ENCODE data around the gene STK25. TPM values are rescaled to one million over a fixed set of nuclear protein-coding genes. Genes with fewer than 3 reads are reported as not detected.
"Not testable (repeated sequence)": the region's sequence is repeated elsewhere in the genome, so short reads cannot be mapped to it uniquely, and the experiment has no call there.

Gene STK25
- total RNA-seq, 1 donor from 2014 or later, result 259 TPM

DNA sequence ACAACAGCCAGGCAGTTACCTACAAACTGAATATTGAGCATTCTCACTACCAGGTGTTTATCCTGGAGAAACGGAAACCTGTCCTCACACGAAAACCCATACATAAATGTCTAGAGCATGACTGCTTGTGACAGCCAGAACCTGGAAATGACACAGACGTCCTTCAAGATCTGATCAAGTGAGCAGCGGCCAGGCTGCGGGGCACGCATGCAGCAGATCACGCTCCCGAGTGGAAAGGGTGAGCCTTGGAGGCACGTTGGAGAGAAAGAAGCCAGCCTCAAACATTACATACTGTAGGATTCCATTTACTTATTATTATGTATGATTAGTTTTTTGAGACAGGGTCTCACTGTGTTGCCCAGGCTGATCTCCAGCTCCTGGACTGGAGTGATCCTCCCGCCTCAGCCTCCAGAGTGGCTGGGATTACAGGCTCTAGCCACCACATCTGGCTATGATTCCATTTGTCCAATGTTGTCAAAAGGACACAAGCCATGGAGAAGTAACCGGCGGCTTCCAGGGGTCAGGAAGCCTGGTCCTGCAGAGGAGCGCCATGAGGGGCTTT, 22.9 kb upstream of the STK25 start:
- no peak overlapping the region for H3K4me3 ChIP-seq
- no peaks in the 10 kb centered on the region for H3K4me1 ChIP-seq
- H3K27ac ChIP-seq, result no peak overlapping the region
- no peak for DNase-seq (ENCODE audit: low spot score in 2 of 2)
- H3K36me3 ChIP-seq, result no peaks in the 10 kb centered on the region
- H3K9me3 ChIP-seq, result no peaks in the 10 kb centered on the region
- TF ChIP-seq, protein P1, sequence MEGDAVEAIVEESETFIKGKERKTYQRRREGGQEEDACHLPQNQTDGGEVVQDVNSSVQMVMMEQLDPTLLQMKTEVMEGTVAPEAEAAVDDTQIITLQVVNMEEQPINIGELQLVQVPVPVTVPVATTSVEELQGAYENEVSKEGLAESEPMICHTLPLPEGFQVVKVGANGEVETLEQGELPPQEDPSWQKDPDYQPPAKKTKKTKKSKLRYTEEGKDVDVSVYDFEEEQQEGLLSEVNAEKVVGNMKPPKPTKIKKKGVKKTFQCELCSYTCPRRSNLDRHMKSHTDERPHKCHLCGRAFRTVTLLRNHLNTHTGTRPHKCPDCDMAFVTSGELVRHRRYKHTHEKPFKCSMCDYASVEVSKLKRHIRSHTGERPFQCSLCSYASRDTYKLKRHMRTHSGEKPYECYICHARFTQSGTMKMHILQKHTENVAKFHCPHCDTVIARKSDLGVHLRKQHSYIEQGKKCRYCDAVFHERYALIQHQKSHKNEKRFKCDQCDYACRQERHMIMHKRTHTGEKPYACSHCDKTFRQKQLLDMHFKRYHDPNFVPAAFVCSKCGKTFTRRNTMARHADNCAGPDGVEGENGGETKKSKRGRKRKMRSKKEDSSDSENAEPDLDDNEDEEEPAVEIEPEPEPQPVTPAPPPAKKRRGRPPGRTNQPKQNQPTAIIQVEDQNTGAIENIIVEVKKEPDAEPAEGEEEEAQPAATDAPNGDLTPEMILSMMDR (IDR thresholded peaks at IDR 0.05), result no peak
- intact Hi-C loops (cut with DNase I), result no loop called here
- H3K27me3 ChIP-seq, result no peaks in the 10 kb centered on the region

DNA sequence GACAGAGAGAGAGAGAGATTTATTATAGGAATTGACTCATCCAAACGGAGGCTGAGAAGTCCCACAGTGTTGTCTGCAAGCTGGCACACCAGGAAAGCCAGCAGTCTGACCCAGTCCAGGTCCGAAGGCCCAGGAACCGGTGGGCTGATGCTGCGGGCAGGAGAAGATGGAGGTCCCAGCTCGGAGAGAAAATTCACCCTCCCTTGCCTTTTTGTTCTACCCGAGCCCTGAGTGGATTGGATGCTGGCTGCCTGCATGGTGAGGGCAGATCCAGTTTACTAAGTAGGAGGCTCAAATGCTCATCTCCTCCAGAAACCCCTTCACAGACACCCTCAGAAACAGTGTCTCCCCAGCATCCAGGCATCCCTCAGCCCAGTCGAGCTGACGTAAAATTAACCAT, 22.2 kb upstream of the STK25 start:
- Histone ChIP-seq H3K27ac (no peak overlapping the region), H3K9me3 (no peaks in the 10 kb centered on the region), H3K36me3 (no peaks in the 10 kb centered on the region), H3K4me3 (no peak overlapping the region), H3K27me3 (no peaks in the 10 kb centered on the region), H3K4me1 (no peaks in the 10 kb centered on the region)
- DNase-seq (ENCODE audit: low spot score in 2 of 2), result no peak
- TF ChIP-seq, protein P1 (IDR thresholded peaks at IDR 0.05), result no peak
- intact Hi-C loops (cut with DNase I), result no loop called here

DNA sequence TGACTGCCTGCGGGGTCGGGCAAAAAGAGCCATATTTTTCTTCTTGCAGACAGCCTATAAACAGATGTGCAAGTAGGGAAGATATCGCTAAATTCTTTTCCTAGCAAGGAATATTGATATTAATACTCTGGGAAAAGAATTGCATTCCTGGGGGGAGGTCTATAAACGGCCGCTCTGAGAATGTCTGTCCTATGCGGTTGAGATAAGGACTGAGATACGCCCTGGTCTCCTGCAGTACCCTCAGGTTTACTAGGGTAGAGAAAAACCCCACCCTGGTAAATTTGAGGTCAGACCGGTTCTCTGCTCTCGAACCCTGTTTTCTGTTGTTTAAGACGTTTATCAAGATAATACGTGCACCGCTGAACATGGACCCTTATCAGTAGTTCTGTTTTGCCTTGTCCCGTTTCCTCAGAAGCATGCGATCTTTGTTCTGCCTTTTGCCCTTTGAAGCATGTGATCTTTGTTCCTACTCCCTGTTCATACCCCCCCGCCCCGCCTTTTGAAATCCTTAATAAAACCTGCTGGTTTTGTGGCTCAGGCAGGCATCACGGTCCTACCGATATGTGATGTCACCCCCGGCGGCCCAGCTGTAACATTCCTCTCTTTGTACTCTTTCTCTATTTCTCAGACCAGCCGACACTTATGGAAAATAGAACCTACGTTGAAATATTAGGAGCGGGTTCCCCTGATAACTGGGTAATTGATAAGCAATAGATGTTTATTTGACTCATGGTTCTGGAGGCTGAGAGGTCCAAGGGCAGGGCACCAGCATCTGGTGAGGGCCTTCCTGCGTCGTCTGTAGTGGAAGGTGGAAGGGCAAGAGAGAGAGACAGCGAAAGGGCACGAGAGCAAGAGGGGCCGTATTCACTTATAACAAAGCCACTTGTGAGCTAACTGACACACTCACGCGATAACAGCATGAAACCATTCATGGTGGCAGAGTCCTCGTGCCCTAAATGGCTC, 17.7 kb upstream of the STK25 start:
- DNase-seq (ENCODE audit: low spot score in 2 of 2); H3K27me3 ChIP-seq; H3K9me3 ChIP-seq; intact Hi-C loops (cut with DNase I); H3K4me3 ChIP-seq; H3K4me1 ChIP-seq; H3K36me3 ChIP-seq; H3K27ac ChIP-seq: not testable (repeated sequence)

DNA sequence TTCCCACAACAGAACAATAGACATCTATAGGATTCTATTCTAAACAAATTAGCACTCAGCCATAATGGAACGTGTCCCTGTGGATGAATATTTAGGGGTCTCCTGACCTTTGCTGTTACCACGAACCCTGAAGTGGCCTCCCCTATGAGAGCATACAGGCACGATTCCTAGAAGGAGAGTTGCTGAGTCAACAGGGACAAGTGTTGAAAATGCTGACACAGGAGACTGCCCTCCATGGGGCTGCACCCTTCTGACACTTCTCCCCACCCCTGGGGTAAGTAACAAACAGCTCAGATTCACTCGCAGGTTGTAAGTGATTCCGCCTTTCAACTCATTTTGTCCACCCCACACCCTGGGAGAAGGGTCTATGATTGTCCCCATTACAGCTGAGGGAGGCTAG, 14.1 kb upstream of the STK25 start:
- no peaks in the 10 kb centered on the region for H3K36me3 ChIP-seq
- TF ChIP-seq, protein P1 (IDR thresholded peaks at IDR 0.05), result no peak
- H3K27ac ChIP-seq, result no peak overlapping the region
- no peaks in the 10 kb centered on the region for H3K27me3 ChIP-seq
- no peaks in the 10 kb centered on the region for H3K4me1 ChIP-seq
- DNase-seq (ENCODE audit: low spot score in 2 of 2), result no peak
- H3K9me3 ChIP-seq, result no peaks in the 10 kb centered on the region
- intact Hi-C loops (cut with DNase I), result no loop called here
- no peak overlapping the region for H3K4me3 ChIP-seq

DNA sequence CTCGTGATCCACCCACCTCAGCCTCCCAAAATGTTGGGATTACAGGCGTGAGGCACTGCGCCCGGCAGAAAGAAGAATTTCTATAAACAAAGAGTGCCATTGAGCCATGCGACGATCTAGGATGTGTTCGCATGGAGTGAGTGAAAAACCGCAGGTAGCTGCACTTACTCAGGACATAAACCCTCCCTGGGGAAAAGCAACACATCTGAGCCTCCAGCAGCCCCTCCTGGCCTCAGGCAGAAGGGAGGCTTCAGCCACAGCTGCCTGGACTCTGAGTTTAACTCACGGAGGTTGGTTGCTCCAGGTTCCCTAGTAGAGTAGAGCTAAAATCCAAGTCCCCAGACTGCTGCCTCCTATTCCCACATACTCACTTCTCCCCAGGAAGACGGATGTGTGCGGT, 11.3 kb upstream of the STK25 start:
- no peak overlapping the region for H3K4me3 ChIP-seq
- TF ChIP-seq, protein P1 (IDR thresholded peaks at IDR 0.05), result no peak
- H3K27ac ChIP-seq, result no peak overlapping the region
- H3K9me3 ChIP-seq, result no peaks in the 10 kb centered on the region
- no peaks in the 10 kb centered on the region for H3K36me3 ChIP-seq
- no peak for DNase-seq (ENCODE audit: low spot score in 2 of 2)
- no peaks in the 10 kb centered on the region for H3K27me3 ChIP-seq
- intact Hi-C loops (cut with DNase I), result no loop called here
- H3K4me1 ChIP-seq, result no peaks in the 10 kb centered on the region

DNA sequence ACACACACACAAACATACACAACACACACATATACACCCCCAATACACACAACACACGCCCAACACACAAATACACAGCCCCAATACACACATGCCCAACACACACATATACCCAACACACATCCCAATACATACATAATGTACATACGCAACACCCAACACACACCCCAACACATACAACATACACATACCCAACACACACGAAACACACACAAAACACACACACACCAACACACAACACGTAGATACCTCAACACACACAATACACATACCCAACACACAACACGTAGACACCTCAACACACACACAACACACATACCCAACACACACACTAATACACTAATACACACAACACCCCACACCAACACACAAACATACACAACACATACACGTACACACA, 8.9 kb upstream of the STK25 start:
- TF ChIP-seq, protein P1 (IDR thresholded peaks at IDR 0.05), result no peak
- no peaks in the 10 kb centered on the region for H3K9me3 ChIP-seq
- H3K4me3 ChIP-seq, result no peak overlapping the region
- no peaks in the 10 kb centered on the region for H3K36me3 ChIP-seq
- H3K27ac ChIP-seq, result no peak overlapping the region
- no peaks in the 10 kb centered on the region for H3K27me3 ChIP-seq
- no peak for DNase-seq (ENCODE audit: low spot score in 2 of 2)
- no peaks in the 10 kb centered on the region for H3K4me1 ChIP-seq
- intact Hi-C loops (cut with DNase I), result no loop called here
